Keratinocyte (primary cell): ENCODE measurements around the gene SCRG1. TPM values are rescaled to one million over a fixed set of nuclear protein-coding genes. Genes with fewer than 3 reads are reported as not detected.

ENCODE experiments used
- DNase-seq: peaks from one replicate; pipeline ENCODE4 v3.0.0-alpha.2; 2011; ENCODE audit warnings: low read depth, missing footprints, low spot score
- FAIRE-seq: peaks from 2 replicates; lab custom pipeline; 2011; peaks lifted over from hg19 to GRCh38; lab: Jason Lieb, UNC
- H2AFZ ChIP-seq: 2 replicates; pipeline ENCODE4 v1.6.0; 2012; ENCODE audit warnings: low read length, control low read depth, inconsistent platforms; ENCODE audit not compliant: control insufficient read depth
- H3K27ac ChIP-seq: 2 replicates; pipeline ENCODE4 v1.5.1; 2011; ENCODE audit warnings: low read length; ENCODE audit not compliant: control insufficient read depth, insufficient read depth
- H3K27me3 ChIP-seq: 3 replicates; pipeline ENCODE4 v1.6.0; 2011; ENCODE audit warnings: low read length; ENCODE audit not compliant: control insufficient read depth, insufficient read depth; ENCODE audit errors: extremely low read depth
- H3K36me3 ChIP-seq, 2 experiments: 2 replicates in 1 of 2; 3 replicates in 1 of 2; pipeline ENCODE4 v1.5.1; 2011; ENCODE audit warnings: low read length in 2 of 2, mild to moderate bottlenecking in 1 of 2; ENCODE audit not compliant: control insufficient read depth in 2 of 2, insufficient read depth in 2 of 2; ENCODE audit errors: extremely low read depth in 1 of 2
- H3K4me1 ChIP-seq: 3 replicates; pipeline ENCODE4 v1.5.1; 2011; ENCODE audit warnings: low read length; ENCODE audit not compliant: control insufficient read depth, insufficient read depth; ENCODE audit errors: extremely low read depth
- H3K4me2 ChIP-seq: 3 replicates; pipeline ENCODE4 v1.6.0; 2011; ENCODE audit warnings: low read depth, low read length; ENCODE audit not compliant: control insufficient read depth, insufficient read depth; ENCODE audit errors: extremely low read depth
- H3K4me3 ChIP-seq, 3 experiments: fragments of 200-600 bp in 1 of 3; sonication (generic) in 1 of 3; 2 replicates in 2 of 3; 3 replicates in 1 of 3; pipeline ENCODE4 v1.5.1; 2011 to 2016; ENCODE audit warnings: low read length in 3 of 3, mild to moderate bottlenecking in 3 of 3, control low read depth in 2 of 3, inconsistent platforms in 1 of 3, low read depth in 1 of 3, mixed read lengths in 1 of 3, mixed run types in 1 of 3, moderate library complexity in 1 of 3; ENCODE audit not compliant: control insufficient read depth in 2 of 3, insufficient read depth in 2 of 3; ENCODE audit errors: extremely low read depth in 1 of 3
- H3K79me2 ChIP-seq: 2 replicates; pipeline ENCODE4 v1.6.0; 2012; ENCODE audit warnings: low read length; ENCODE audit not compliant: control insufficient read depth, insufficient read depth
- H3K9ac ChIP-seq: 3 replicates; pipeline ENCODE4 v1.6.0; 2011; ENCODE audit warnings: low read length; ENCODE audit not compliant: control insufficient read depth, insufficient read depth; ENCODE audit errors: extremely low read depth
- H3K9me1 ChIP-seq: 3 replicates; pipeline ENCODE4 v1.6.0; 2011; ENCODE audit warnings: low read length; ENCODE audit not compliant: control insufficient read depth, insufficient read depth; ENCODE audit errors: extremely low read depth
- H3K9me3 ChIP-seq: 2 replicates; pipeline ENCODE4 v1.5.1; 2012; ENCODE audit warnings: low read depth, low read length; ENCODE audit not compliant: control insufficient read depth
- H4K20me1 ChIP-seq: 3 replicates; pipeline ENCODE4 v1.6.0; 2011; ENCODE audit warnings: low read length; ENCODE audit not compliant: control insufficient read depth, insufficient read depth; ENCODE audit errors: extremely low read depth
- EZH2 ChIP-seq: IDR thresholded peaks from one replicate; pipeline ENCODE4 v1.6.1; 2012; ENCODE audit warnings: inconsistent platforms, mild to moderate bottlenecking, low read length, moderate library complexity
- dilution Hi-C: fragments of 300-500 bp; cut with MboI; formaldehyde crosslinking; loops from one replicate; pipeline ENCODE4 v1.7.0; 2020; ENCODE audit warnings: low sequenced_read_pairs; ENCODE audit not compliant: extremely low pct_ligation_motif_present
- polyA plus RNA-seq, 5 experiments: library from polyadenylated mRNA; depleted of rRNA in 3 of 5; stranded (reverse) in 3 of 5; stranded (forward) in 1 of 5; unstranded in 1 of 5; fragments of >200 nt; gene quantifications; 1 replicate in 1 of 5; 2 replicates in 3 of 5; 3 replicates in 1 of 5; pipeline versions ENCODE4 v1.2.1 to v1.2.3, GENCODE V29; 2011 to 2012; ENCODE audit warnings: missing spikeins in 2 of 5, low read depth in 1 of 5, low replicate concordance in 1 of 5
- TF ChIP-seq, protein P1 (sequence below), 3 experiments: IDR thresholded peaks in 1 of 3; conservative IDR thresholded peaks in 1 of 3; optimal IDR thresholded peaks in 1 of 3; 2 replicates in 2 of 3; 3 replicates in 1 of 3; pipeline versions ENCODE3 to v1.5.1; 2011; ENCODE audit warnings: low read length in 3 of 3, mild to moderate bottlenecking in 3 of 3, moderate library complexity in 2 of 3, control low read depth in 1 of 3, inconsistent platforms in 1 of 3; ENCODE audit not compliant: insufficient read depth in 2 of 3; ENCODE audit errors: extremely low read depth in 1 of 3

The SCRG1 gene
- polyA plus RNA-seq, 1 donor (not counting 4 experiments of a cell fraction or from before 2014, with no cell fraction given) = not detected

DNA sequence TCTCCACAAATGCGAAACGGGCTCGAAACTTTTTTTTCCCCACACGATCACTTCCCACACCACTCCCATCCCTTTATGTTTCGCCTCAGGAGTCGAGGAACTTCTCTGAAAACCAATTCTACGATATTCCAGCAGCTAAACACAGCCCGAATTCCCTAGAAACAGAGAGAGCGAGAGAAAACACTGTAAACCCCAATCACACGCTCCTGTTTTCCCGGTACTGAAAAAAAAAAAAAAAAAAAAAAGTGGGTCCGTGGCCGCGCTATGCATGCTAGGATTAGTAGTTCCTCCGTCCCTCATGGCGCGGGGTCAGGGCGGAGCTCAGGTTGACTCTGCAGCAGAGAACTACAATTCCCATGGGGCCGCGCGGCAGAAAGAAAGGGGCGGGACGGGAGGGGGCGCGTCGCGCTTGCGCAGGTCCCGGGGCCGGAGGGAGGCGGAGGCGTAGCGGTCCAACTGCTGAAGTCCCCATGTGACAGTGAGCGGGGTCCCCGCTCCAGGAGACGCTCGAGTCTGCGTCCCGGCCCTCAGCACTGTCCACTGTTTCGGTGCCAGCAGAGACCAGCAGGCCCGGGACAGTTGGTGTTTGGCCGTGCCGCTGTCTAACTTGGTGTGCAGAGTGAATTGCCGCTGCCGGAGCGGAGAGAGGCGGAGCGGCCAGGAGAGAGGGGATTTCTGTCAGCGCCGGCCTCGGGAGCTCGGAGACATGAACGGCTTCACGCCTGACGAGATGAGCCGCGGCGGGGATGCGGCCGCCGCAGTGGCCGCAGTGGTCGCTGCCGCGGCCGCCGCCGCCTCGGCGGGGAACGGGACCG, 28.2 kb downstream of the SCRG1 start, which contains the start of gene SAP30:
SAP30 (plus strand) TSS at position 478 of the 815 bp plus-strand sequence; CDS start at position 707, 229 bp downstream.
- Histone ChIP-seq H3K9me1 (no peaks in the 10 kb centered on the region), H3K27me3 (no peaks in the 10 kb centered on the region), H4K20me1 (no peaks in the 10 kb centered on the region), H3K4me2 (peak within 1 kb of the TSS; percentile 77), H3K9me3 (no peaks in the 10 kb centered on the region), H3K4me3 (peak within 1 kb of the TSS; percentile 90 to 96 (median 91)), H3K79me2 (peaks cover 12% of the 10 kb centered on the region), H3K27ac (peak within 1 kb of the TSS; percentile 69), H3K36me3 (no peaks in the 10 kb centered on the region), H3K9ac (peak within 1 kb of the TSS; percentile 74), H2AFZ (peak within 1 kb of the TSS; percentile 96), H3K4me1 (peaks cover 18% of the 10 kb centered on the region)
- dilution Hi-C loops = no loop called here
- TF ChIP-seq EZH2 = no peak
- TF ChIP-seq, protein P1, sequence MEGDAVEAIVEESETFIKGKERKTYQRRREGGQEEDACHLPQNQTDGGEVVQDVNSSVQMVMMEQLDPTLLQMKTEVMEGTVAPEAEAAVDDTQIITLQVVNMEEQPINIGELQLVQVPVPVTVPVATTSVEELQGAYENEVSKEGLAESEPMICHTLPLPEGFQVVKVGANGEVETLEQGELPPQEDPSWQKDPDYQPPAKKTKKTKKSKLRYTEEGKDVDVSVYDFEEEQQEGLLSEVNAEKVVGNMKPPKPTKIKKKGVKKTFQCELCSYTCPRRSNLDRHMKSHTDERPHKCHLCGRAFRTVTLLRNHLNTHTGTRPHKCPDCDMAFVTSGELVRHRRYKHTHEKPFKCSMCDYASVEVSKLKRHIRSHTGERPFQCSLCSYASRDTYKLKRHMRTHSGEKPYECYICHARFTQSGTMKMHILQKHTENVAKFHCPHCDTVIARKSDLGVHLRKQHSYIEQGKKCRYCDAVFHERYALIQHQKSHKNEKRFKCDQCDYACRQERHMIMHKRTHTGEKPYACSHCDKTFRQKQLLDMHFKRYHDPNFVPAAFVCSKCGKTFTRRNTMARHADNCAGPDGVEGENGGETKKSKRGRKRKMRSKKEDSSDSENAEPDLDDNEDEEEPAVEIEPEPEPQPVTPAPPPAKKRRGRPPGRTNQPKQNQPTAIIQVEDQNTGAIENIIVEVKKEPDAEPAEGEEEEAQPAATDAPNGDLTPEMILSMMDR (optimal IDR thresholded peaks at IDR 0.05 in 1 of 3, IDR thresholded peaks at IDR 0.05 in 1 of 3, conservative IDR thresholded peaks at IDR 0.05 in 1 of 3; ENCODE audit: extremely low read depth in 1 of 3, insufficient read depth in 2 of 3, low read length in 3 of 3) = no peak
- FAIRE-seq (peak; percentile 52), DNase-seq (peak; percentile 62)

GRCh38 chr4:173370130-173370476, 28.8 kb downstream of the SCRG1 start:
- dilution Hi-C loops = no loop called here
- Histone ChIP-seq H3K4me3 (peak overlapping the region; percentile 55 to 91 (median 69)), H3K27ac (peak overlapping the region; percentile 69), H3K9ac (peak overlapping the region; percentile 74), H3K9me1 (no peaks in the 10 kb centered on the region), H4K20me1 (no peaks in the 10 kb centered on the region), H3K27me3 (no peaks in the 10 kb centered on the region), H3K9me3 (no peaks in the 10 kb centered on the region), H3K36me3 (no peaks in the 10 kb centered on the region), H3K4me2 (peak overlapping the region; percentile 73), H3K4me1 (peaks cover 18% of the 10 kb centered on the region), H3K79me2 (peaks cover 10% of the 10 kb centered on the region), H2AFZ (peak overlapping the region; percentile 93)
- FAIRE-seq (no peak), DNase-seq (no peak)
- no peak for TF ChIP-seq EZH2
- TF ChIP-seq, protein P1 (optimal IDR thresholded peaks at IDR 0.05 in 1 of 3, IDR thresholded peaks at IDR 0.05 in 1 of 3, conservative IDR thresholded peaks at IDR 0.05 in 1 of 3; ENCODE audit: extremely low read depth in 1 of 3, insufficient read depth in 2 of 3, low read length in 3 of 3) = no peak
